Endothelial cell (in vitro differentiated cells): ENCODE results near the gene SH2D7. TPM values are rescaled to one million over a fixed set of nuclear protein-coding genes. Genes with fewer than 3 reads are reported as not detected.

Experiments used
- DNase-seq: peaks from one replicate; pipeline ENCODE4 v3.0.0; 2021; ENCODE audit warnings: low spot score
- H3K27ac Mint-ChIP-seq: one replicate; pipeline ENCODE4 v1.8.0; 2021; ENCODE audit warnings: mixed read lengths, inconsistent platforms; ENCODE audit not compliant: unreplicated experiment
- H3K27me3 Mint-ChIP-seq: one replicate; pipeline ENCODE4 v1.8.0; 2021; ENCODE audit warnings: mild to moderate bottlenecking, moderate library complexity, mixed read lengths, inconsistent platforms; ENCODE audit not compliant: unreplicated experiment
- H3K36me3 Mint-ChIP-seq: one replicate; pipeline ENCODE4 v1.8.0; 2021; ENCODE audit warnings: mild to moderate bottlenecking, low read depth, mixed read lengths, inconsistent platforms; ENCODE audit not compliant: unreplicated experiment
- H3K4me1 Mint-ChIP-seq: one replicate; pipeline ENCODE4 v1.8.0; 2021; ENCODE audit warnings: mild to moderate bottlenecking, mixed read lengths, inconsistent platforms; ENCODE audit not compliant: unreplicated experiment
- H3K4me3 Mint-ChIP-seq: one replicate; pipeline ENCODE4 v1.8.0; 2021; ENCODE audit warnings: mild to moderate bottlenecking, mixed read lengths, inconsistent platforms; ENCODE audit not compliant: unreplicated experiment
- H3K9me3 Mint-ChIP-seq: one replicate; pipeline ENCODE4 v1.8.0; 2021; ENCODE audit warnings: mixed read lengths, inconsistent platforms; ENCODE audit not compliant: unreplicated experiment
- CTCF ChIP-seq: fragments of 200-600 bp; sonication (generic); IDR thresholded peaks from one replicate; pipeline ENCODE4 v1.5.0; 2021; ENCODE audit warnings: antibody characterized with exemption; ENCODE audit not compliant: unreplicated experiment
- total RNA-seq: library from RNA; stranded (reverse); fragmentation: NEBNext Ultra II Directional; extraction: Animal tissue kit (Norgen Biotek cat#: 25700); gene quantifications from one replicate; pipeline ENCODE4 v1.2.1, GENCODE V29; 2021; ENCODE audit not compliant: unreplicated experiment

SH2D7 gene
- total RNA-seq, 1 donor from 2014 or later: not detected

DNA sequence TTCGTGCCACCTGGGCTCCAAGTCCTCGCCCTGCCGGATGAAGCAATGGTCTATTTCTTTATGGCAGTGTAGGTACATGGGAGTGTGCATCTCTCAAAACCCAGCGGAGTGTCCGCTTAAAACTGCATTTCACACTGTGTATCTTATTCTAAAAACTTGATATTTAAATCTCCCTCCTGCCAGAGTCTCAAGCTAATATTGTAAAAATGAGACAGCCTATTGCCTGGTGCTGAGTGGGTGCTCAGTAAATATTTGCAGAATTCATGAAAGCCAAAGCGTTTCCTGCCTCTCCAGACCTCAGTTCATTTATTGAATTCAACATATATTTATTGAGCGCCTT, 14.5 kb upstream of the SH2D7 start:
- Mint-ChIP-seq H3K4me3 (peak overlapping the region; percentile 87), H3K27me3 (peaks cover 4% of the 10 kb centered on the region), H3K4me1 (peaks cover 19% of the 10 kb centered on the region), H3K36me3 (peaks cover 4% of the 10 kb centered on the region), H3K27ac (no peak overlapping the region), H3K9me3 (no peaks in the 10 kb centered on the region)
- no peak for DNase-seq
- TF ChIP-seq CTCF: no peak

- DNase-seq: no peak
- Mint-ChIP-seq H3K4me3 (no peak overlapping the region), H3K27ac (no peak overlapping the region), H3K36me3 (peaks cover 4% of the 10 kb centered on the region), H3K4me1 (peaks cover 17% of the 10 kb centered on the region), H3K27me3 (peaks cover 4% of the 10 kb centered on the region), H3K9me3 (no peaks in the 10 kb centered on the region)
- no peak for TF ChIP-seq CTCF
Observed at GRCh38 chr15:78079298-78080087, 12.9 kb upstream of the SH2D7 start.

DNA sequence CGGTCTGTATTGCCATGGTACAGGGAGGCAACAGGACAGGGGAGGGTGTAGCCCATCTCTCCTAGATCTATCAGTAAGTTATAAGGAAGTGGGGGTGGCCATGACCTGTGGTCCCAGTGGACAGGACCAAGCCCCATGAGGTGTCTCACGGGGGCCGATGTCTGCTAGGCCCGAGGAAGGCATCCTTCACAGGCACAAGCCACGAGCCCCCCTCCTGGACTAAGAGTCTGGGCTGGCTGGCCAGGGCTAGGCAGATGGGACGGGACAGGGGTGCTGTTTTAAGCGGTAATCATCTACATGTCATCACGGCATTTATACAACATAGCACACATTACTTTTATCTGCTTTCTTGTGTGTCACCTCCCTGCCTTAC, 12.3 kb upstream of the SH2D7 start:
- H3K36me3 Mint-ChIP-seq: peaks cover 4% of the 10 kb centered on the region
- peaks cover 4% of the 10 kb centered on the region for H3K27me3 Mint-ChIP-seq
- DNase-seq: no peak
- TF ChIP-seq CTCF: no peak
- no peaks in the 10 kb centered on the region for H3K9me3 Mint-ChIP-seq
- H3K4me1 Mint-ChIP-seq: peaks cover 17% of the 10 kb centered on the region
- no peak overlapping the region for H3K4me3 Mint-ChIP-seq
- no peak overlapping the region for H3K27ac Mint-ChIP-seq

GRCh38 chr15:78082106-78082742, 10.1 kb upstream of the SH2D7 start:
- Mint-ChIP-seq H3K4me1 (peaks cover 8% of the 10 kb centered on the region), H3K4me3 (no peak overlapping the region), H3K36me3 (peaks cover 4% of the 10 kb centered on the region), H3K27me3 (peaks cover 3% of the 10 kb centered on the region), H3K9me3 (no peaks in the 10 kb centered on the region), H3K27ac (no peak overlapping the region)
- no peak for TF ChIP-seq CTCF
- DNase-seq: no peak

DNA sequence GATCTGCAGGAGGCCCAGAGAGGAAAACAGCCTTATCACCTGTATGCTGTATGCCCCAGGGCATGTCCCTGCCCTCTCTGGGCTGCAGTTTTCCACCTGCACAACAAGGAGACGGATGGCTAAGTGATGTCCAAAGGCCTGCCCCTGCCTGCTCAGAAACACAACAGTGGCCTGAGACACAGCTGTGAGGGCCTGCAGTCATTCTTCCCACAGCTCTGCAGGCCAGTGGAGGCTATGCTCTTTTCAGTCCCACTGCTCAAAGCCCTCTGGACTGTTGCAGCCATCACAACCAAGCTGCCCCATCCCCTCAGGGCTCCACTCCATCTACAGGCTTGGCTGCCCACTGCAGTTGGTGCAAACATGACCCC, 9.6 kb upstream of the SH2D7 start:
- TF ChIP-seq CTCF: no peak
- no peak for DNase-seq
- no peak overlapping the region for H3K27ac Mint-ChIP-seq
- peaks cover 3% of the 10 kb centered on the region for H3K27me3 Mint-ChIP-seq
- H3K36me3 Mint-ChIP-seq: peaks cover 4% of the 10 kb centered on the region
- H3K4me1 Mint-ChIP-seq: peaks cover 8% of the 10 kb centered on the region
- H3K4me3 Mint-ChIP-seq: no peak overlapping the region
- no peaks in the 10 kb centered on the region for H3K9me3 Mint-ChIP-seq
